HL-60 (cell line): Measurements from ENCODE around the gene CTNNA2.

Experiments used
- POLR2AphosphoS5 ChIP-seq: IDR thresholded peaks from 2 replicates; pipeline ENCODE4 v1.6.1; 2012; ENCODE audit warnings: low read depth
- TF ChIP-seq, protein P1 (sequence below): IDR thresholded peaks from one replicate; pipeline ENCODE4 v1.5.1; 2011; ENCODE audit warnings: low read length, control low read depth, inconsistent platforms; ENCODE audit not compliant: insufficient read depth

DNA sequence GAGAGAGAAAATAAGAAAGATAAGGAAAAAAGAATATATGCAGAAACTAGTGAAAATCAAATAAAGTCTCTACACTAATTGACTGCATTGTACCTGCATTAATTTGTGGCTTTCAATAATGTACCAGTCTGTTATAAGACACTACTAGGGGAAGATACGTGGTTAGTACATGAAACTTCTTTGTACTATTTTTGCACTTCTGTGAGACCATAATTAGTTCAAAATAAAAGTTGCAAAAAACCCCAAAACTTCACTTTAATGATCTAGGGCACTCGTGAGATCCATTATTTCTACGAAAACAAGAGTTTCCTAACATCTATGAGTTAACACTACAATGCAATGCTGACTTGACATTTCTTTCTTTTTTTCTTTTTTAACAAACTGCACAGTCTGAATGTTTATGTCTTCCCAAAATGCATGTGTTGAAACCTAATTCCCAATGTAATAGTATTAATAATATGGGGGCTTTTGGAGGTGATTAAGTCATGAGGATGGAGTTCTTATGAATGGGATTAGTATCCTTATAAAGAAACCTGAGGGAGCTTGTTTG is 954.5 kb downstream of the CTNNA2 start:
- TF ChIP-seq, protein P1, sequence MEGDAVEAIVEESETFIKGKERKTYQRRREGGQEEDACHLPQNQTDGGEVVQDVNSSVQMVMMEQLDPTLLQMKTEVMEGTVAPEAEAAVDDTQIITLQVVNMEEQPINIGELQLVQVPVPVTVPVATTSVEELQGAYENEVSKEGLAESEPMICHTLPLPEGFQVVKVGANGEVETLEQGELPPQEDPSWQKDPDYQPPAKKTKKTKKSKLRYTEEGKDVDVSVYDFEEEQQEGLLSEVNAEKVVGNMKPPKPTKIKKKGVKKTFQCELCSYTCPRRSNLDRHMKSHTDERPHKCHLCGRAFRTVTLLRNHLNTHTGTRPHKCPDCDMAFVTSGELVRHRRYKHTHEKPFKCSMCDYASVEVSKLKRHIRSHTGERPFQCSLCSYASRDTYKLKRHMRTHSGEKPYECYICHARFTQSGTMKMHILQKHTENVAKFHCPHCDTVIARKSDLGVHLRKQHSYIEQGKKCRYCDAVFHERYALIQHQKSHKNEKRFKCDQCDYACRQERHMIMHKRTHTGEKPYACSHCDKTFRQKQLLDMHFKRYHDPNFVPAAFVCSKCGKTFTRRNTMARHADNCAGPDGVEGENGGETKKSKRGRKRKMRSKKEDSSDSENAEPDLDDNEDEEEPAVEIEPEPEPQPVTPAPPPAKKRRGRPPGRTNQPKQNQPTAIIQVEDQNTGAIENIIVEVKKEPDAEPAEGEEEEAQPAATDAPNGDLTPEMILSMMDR: no peak
- TF ChIP-seq POLR2AphosphoS5: no peak
